Left lung (tissue), 10 donors: Measurements from ENCODE around the gene EML6. TPM values are rescaled to one million over a fixed set of nuclear protein-coding genes. Genes with fewer than 3 reads are reported as not detected.

Experiments
- ATAC-seq: fragments of 200-7000 bp; cut with Tn5 transposase; one replicate; pipeline ENCODE4 v1.9.1; 2020; ENCODE audit warnings: moderate library complexity
- DNase-seq, 4 donors: peaks; one replicate each; pipeline ENCODE4 v3.0.0-alpha.2; 2013 to 2020
- H3K27ac ChIP-seq, 2 donors: fragments of 200-600 bp; sonication (generic) in 1 of 2; one replicate each; pipeline versions ENCODE4 v1.5.0 to v1.8.0; 2020 to 2021
- H3K27me3 ChIP-seq, 2 donors: fragments of 200-600 bp; sonication (generic) in 1 of 2; one replicate each; pipeline versions ENCODE4 v1.5.0 to v1.8.0; 2020 to 2021
- H3K36me3 ChIP-seq, 2 donors: fragments of 200-600 bp; sonication (generic) in 1 of 2; one replicate each; pipeline versions ENCODE4 v1.5.0 to v1.8.0; 2020 to 2021
- H3K4me1 ChIP-seq, 2 donors: fragments of 200-600 bp; one replicate each; pipeline ENCODE4 v1.8.0; 2021
- H3K4me3 ChIP-seq, 2 donors: fragments of 200-600 bp; sonication (generic) in 1 of 2; one replicate each; pipeline versions ENCODE4 v1.5.0 to v1.8.0; 2020 to 2021; ENCODE audit warnings: mild to moderate bottlenecking in 1 of 2
- H3K9me3 ChIP-seq, 2 donors: fragments of 200-600 bp; sonication (generic) in 1 of 2; one replicate each; pipeline versions ENCODE4 v1.5.0 to v1.8.0; 2020 to 2021
- intact Hi-C, 2 donors: fragments of 100-400 bp; cut with DNase I; formaldehyde crosslinking; loops; one replicate each; pipeline versions ENCODE4 v1.11.2 to v1.14.2; 2022
- polyA plus RNA-seq, 6 donors: library from polyadenylated mRNA; unstranded; fragments of 120-200 nt; gene quantifications; one replicate each; pipeline ENCODE4 v1.2.1, GENCODE V29; 2013; ENCODE audit not compliant: insufficient read length in 6 of 6
- total RNA-seq, 2 donors: library from RNA; stranded (reverse); fragmentation: NEBNext Ultra II Directional; extraction: Animal tissue kit (Norgen Biotek cat#: 25700); gene quantifications; one replicate each; pipeline ENCODE4 v1.2.1, GENCODE V29; 2021
- TF ChIP-seq, protein P1 (sequence below), 2 donors: fragments of 200-600 bp; sonication (generic) in 1 of 2; IDR thresholded peaks; one replicate each; pipeline versions ENCODE4 v1.5.0 to v1.8.0; 2021; ENCODE audit warnings: antibody characterized with exemption in 2 of 2
- donor health status: DM: no; HTN: yes; CAD: no.
- donor health status: DM: no; HTN: no; CAD: no.

Gene EML6
- total and polyA plus RNA-seq, 8 donors: 0.73 to 2.2 (median 1.3) TPM

DNA sequence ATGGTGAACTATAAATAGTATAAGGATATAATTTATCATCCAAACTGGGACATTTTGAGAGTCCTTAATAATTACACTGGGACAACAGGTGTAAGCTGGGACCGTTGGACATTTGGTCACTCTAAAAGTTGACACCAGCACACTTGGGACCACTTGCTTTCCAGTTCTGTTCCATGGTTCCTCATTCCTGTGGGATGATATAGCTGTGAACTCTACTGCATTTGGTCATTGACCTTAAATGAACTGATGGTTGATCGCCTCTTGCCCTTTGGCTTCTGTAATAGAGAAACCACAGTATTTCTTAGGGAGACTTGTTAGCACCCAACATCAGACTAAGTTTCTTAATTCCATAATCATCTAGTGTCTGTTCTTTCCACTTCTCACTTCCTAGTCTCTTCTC lies 46.7 kb downstream of the EML6 start:
- DNase-seq (no peak), ATAC-seq (peak; percentile 62)
- TF ChIP-seq, protein P1, sequence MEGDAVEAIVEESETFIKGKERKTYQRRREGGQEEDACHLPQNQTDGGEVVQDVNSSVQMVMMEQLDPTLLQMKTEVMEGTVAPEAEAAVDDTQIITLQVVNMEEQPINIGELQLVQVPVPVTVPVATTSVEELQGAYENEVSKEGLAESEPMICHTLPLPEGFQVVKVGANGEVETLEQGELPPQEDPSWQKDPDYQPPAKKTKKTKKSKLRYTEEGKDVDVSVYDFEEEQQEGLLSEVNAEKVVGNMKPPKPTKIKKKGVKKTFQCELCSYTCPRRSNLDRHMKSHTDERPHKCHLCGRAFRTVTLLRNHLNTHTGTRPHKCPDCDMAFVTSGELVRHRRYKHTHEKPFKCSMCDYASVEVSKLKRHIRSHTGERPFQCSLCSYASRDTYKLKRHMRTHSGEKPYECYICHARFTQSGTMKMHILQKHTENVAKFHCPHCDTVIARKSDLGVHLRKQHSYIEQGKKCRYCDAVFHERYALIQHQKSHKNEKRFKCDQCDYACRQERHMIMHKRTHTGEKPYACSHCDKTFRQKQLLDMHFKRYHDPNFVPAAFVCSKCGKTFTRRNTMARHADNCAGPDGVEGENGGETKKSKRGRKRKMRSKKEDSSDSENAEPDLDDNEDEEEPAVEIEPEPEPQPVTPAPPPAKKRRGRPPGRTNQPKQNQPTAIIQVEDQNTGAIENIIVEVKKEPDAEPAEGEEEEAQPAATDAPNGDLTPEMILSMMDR (IDR thresholded peaks at IDR 0.05): no peak
- peaks cover 0 to 7% of the 10 kb centered on the region in 2 donors for H3K9me3 ChIP-seq
- H3K36me3 ChIP-seq: no peaks in the 10 kb centered on the region
- intact Hi-C loops: no loop called here
- no peaks in the 10 kb centered on the region for H3K27me3 ChIP-seq
- no peak overlapping the region for H3K27ac ChIP-seq
- H3K4me1 ChIP-seq: no peaks in the 10 kb centered on the region
- H3K4me3 ChIP-seq: no peak overlapping the region

DNA sequence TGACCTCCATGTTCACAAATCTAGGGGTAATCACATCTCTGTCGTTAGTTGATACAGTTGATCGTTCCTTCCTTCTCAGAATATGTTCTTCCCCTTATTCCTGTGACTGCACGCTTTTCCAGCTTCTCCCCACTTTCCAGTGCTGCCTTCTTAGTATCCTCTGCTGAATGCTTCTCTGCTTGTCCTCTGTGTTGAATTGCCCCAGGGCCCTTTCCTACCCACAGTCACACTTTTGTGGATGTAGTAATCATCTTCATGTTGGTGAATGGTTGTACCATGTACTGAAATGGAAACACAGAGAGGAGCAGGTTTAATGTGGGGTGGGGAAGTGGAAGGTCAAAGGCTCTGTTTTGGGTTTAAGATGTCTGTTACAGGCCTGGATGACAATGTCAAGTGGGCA lies 47.2 kb downstream of the EML6 start:
- intact Hi-C loops: no loop called here
- TF ChIP-seq, protein P1 (IDR thresholded peaks at IDR 0.05): no peak
- no peak overlapping the region for H3K4me3 ChIP-seq
- ATAC-seq (no peak), DNase-seq (no peak)
- H3K27ac ChIP-seq: no peak overlapping the region
- no peaks in the 10 kb centered on the region for H3K4me1 ChIP-seq
- H3K36me3 ChIP-seq: no peaks in the 10 kb centered on the region
- no peaks in the 10 kb centered on the region for H3K27me3 ChIP-seq
- H3K9me3 ChIP-seq: peaks cover 0 to 11% of the 10 kb centered on the region in 2 donors

DNA sequence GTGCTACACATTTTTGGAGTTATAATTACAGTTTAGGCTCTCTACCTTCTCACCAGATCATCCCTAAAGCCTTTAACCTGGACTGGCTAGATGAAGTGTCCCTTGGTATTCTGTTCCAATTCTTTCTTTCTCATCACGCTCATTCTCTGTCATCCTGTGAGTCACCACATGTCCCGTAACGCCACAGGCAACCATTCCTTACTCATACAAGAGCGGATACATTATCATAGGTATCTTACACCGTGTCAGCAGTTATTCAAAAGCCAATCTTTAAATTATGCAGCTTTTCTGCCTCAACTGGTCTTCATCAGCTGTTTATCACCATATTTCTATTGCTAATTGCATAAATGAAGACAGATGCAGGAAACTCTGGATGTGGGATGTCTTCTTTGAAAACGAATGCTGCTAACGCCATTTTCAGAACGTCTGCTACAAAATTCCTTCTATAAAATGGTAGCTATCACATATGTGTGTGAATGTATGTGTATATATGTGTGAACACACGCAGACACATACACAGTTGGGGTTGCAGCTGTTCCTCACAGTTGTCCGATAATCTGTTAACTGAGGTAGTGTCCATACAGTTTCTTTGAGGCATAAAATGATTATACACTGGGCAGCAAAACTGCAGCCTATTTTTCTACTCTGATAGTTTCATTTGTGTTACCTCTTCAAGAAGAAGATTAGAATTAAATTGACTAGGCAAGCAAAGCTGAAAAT lies 47.9 kb downstream of the EML6 start:
- TF ChIP-seq, protein P1 (IDR thresholded peaks at IDR 0.05): no peak
- H3K27ac ChIP-seq: no peak overlapping the region
- H3K4me3 ChIP-seq: no peak overlapping the region

DNA sequence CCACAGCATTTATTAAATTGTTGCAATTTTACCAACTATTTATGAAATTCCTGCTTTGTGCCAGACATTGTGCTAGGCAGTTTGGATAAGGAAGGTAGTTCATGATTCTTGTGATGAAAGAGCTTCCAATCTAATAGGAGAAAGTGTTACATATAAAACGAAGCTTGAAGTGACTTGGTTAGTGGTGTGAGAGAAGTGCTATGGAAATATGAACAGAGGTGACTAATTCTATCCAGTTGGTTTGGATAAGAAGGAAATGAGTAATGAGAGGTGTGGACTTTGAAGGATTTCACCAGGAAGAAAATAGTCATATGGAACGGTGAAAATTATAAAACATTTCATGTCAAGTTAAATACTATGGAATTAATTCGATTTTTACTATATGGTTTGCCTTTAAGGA lies 48.6 kb downstream of the EML6 start:
- H3K9me3 ChIP-seq: peaks cover 0 to 19% of the 10 kb centered on the region in 2 donors
- H3K4me3 ChIP-seq: no peak overlapping the region
- TF ChIP-seq, protein P1 (IDR thresholded peaks at IDR 0.05): no peak
- H3K36me3 ChIP-seq: no peaks in the 10 kb centered on the region
- H3K27me3 ChIP-seq: no peaks in the 10 kb centered on the region
- peak; percentile 68 for ATAC-seq
- no peaks in the 10 kb centered on the region for H3K4me1 ChIP-seq
- intact Hi-C loops: no loop called here
- no peak for DNase-seq
- H3K27ac ChIP-seq: no peak overlapping the region

More for the DNA sequence above, 47.9 kb downstream of the EML6 start:
- Histone ChIP-seq H3K36me3 (no peaks in the 10 kb centered on the region), H3K27me3 (no peaks in the 10 kb centered on the region), H3K9me3 (peaks cover 0 to 18% of the 10 kb centered on the region in 2 donors), H3K4me1 (no peaks in the 10 kb centered on the region)
- ATAC-seq: no peak
- DNase-seq: no peak
- intact Hi-C loops: no loop called here

DNA sequence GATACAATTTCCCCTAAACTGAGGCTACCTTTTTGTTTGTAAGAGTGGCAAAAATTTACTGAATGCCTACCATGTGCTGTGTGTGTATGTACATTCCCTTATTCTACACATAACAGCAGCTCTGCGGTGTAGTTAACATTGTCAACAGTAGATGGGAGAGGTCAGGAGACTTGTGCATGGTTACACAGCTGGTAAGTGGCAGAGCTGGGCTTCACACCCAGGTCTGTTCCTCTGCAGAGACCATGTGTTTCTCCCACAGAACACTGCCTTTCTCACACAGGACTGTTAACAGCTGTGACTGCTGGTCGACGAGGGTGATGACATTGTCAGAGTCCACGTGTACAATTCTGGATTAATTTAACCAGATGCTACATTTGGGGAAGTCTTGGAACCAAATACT lies 49.1 kb downstream of the EML6 start:
- intact Hi-C loops: no loop called here
- no peak overlapping the region for H3K4me3 ChIP-seq
- peaks cover 0 to 19% of the 10 kb centered on the region in 2 donors for H3K9me3 ChIP-seq
- TF ChIP-seq, protein P1 (IDR thresholded peaks at IDR 0.05): no peak
- H3K27ac ChIP-seq: no peak overlapping the region
- no peak for ATAC-seq
- DNase-seq: no peak
- no peaks in the 10 kb centered on the region for H3K36me3 ChIP-seq
- no peaks in the 10 kb centered on the region for H3K27me3 ChIP-seq
- H3K4me1 ChIP-seq: no peaks in the 10 kb centered on the region
